CD4-positive, alpha-beta T cell treated with Interferon alpha-2 for 1 hour (primary cell): ENCODE results near the gene UNC13B.

Experiments used
- DNase-seq, 2 donors: peaks; one replicate each; pipeline ENCODE4 v3.0.0-alpha.2; 2020 to 2022

Gene UNC13B

GRCh38 chr9:35452481-35452880, 290.7 kb downstream of the UNC13B start:
- no peak for DNase-seq

DNA sequence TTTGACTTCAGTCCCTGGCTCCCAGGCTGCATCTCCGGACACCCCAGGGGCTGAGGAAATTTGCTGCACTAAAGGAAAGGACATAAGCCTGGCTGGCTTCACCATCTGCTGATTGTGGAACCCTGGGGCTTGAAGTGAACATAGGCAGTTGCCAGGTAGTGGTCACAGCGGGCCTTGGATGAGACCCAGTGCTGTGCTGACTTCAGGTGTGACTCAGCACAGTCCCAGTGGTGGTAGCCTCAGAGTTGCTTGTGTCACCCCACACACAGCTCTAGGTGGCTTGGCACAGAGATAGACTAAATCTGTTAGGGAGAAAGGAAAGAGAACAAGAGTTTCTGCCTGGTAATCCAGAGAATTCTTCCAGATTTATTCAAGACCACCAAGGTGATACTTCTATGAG, 292.0 kb downstream of the UNC13B start:
- no peak for DNase-seq
